Ovary (tissue), 9 donors: ENCODE measurements around the gene NPIPA3. TPM values are rescaled to one million over a fixed set of nuclear protein-coding genes. Genes with fewer than 3 reads are reported as not detected.

Experiments
- DNase-seq, 5 donors: peaks; one replicate each; pipeline ENCODE4 v3.0.0-alpha.2; 2019 to 2020
- H3K27ac ChIP-seq, 2 donors: fragments of 200-600 bp; one replicate each; pipeline versions ENCODE4 v1.5.1 to v1.8.0; 2019 to 2022
- H3K27me3 ChIP-seq: fragments of 200-600 bp; one replicate; pipeline ENCODE4 v1.8.0; 2022
- H3K36me3 ChIP-seq: fragments of 200-600 bp; sonication (generic); one replicate; pipeline ENCODE4 v1.5.1; 2019
- H3K4me1 ChIP-seq: one replicate; pipeline ENCODE4 v1.8.1; 2013; ENCODE audit warnings: mild to moderate bottlenecking, moderate library complexity; ENCODE audit not compliant: insufficient read depth
- H3K4me3 ChIP-seq: fragments of 200-600 bp; sonication (generic); one replicate; pipeline ENCODE4 v1.5.1; 2017
- H3K9me3 ChIP-seq, 2 donors: fragments of 200-600 bp in 1 of 2; sonication (generic) in 1 of 2; one replicate each; pipeline versions ENCODE4 v1.5.1 to v1.8.1; 2013 to 2019; ENCODE audit warnings: mild to moderate bottlenecking in 1 of 2, moderate library complexity in 1 of 2
- CTCF ChIP-seq, 3 donors: fragments of 450-650 bp in 2 of 3; fragments of 200-600 bp in 1 of 3; IDR thresholded peaks; one replicate each; pipeline versions ENCODE4 v1.5.1 to v1.8.0; 2016 to 2022; ENCODE audit warnings: antibody characterized with exemption in 3 of 3, mild to moderate bottlenecking in 1 of 3
- EP300 ChIP-seq: sonication (generic); formaldehyde crosslinking; IDR thresholded peaks from one replicate; pipeline ENCODE4 v1.6.1; 2017; ENCODE audit warnings: antibody characterized with exemption
- POLR2A ChIP-seq: fragments of 450-650 bp; IDR thresholded peaks from one replicate; pipeline ENCODE4 v1.6.1; 2017; ENCODE audit warnings: antibody characterized with exemption, mild to moderate bottlenecking, moderate library complexity
- WGBS, 3 donors: extraction: QIAGEN DNeasy Blood & Tissue Kit in 1 of 3; methylation state at CpG; one replicate each; pipeline versions ENCODE4 v1.1.5 to v1.1.7; 2013 to 2017; 5-methylcytosine and 5-hydroxymethylcytosine counted together
- intact Hi-C, 4 donors: fragments of 100-400 bp; cut with DNase I; formaldehyde crosslinking; loops; one replicate each; pipeline versions ENCODE4 v1.11.0 to v1.15.1; 2022 to 2023
- polyA plus RNA-seq, 2 donors: library from polyadenylated mRNA; stranded (reverse); fragments of 200-250 nt in 1 of 2; fragments of 350-450 nt in 1 of 2; fragmentation: Illumina TruSeq in 1 of 2; extraction: RNeasy Lipid Tissue Mini Kit (QIAGEN cat#74804) in 1 of 2; gene quantifications; one replicate each; pipeline ENCODE4 v1.2.3, GENCODE V29; 2013 to 2014
- total RNA-seq, 7 donors: library from RNA; depleted of rRNA in 2 of 7; stranded (reverse); fragments of >200 nt in 2 of 7; fragmentation: NEBNext Ultra II Directional in 3 of 7; extraction: Animal tissue kit (Norgen Biotek cat#: 25700) in 3 of 7; gene quantifications; one replicate each; pipeline versions ENCODE4 v1.1.0 to v1.2.4, GENCODE V29; 2016 to 2023
- donor health status: DM: no; HTN: no; CAD: no; lungs with moderate emphysema.
- donor health status: DM: no; HTN: no; CAD: no.
- donor health status: Bipolar disorder and iron deficiency.
- donor health status: DM: yes; HTN: yes; CAD: no.
- donor health status: DM: no; HTN: no; CAD: no.
- donor health status: DM: yes; HTN: yes; CAD: no.

Gene NPIPA3
- total and polyA plus RNA-seq, 9 donors = 0.34 to 6.7 (median 2.0) TPM; not detected in 1

GRCh38 chr16:14669776-14670175, 33.4 kb upstream of the NPIPA3 start:
- Histone ChIP-seq H3K9me3 (no peaks in the 10 kb centered on the region), H3K4me3 (no peak overlapping the region), H3K4me1 (no peaks in the 10 kb centered on the region), H3K27me3 (no peaks in the 10 kb centered on the region), H3K27ac (no peak overlapping the region), H3K36me3 (no peaks in the 10 kb centered on the region)
- peak in 4 of 5 donors; percentile 10 to 38 (median 26) for DNase-seq
- WGBS, 3 donors = 83 to 93% (median 87%) methylated on average over 4 of the region's 4 CpGs
- intact Hi-C loops = no loop called here
- TF ChIP-seq CTCF (IDR thresholded peaks at IDR 0.05) (no peak), POLR2A (no peak), EP300 (no peak)

GRCh38 chr16:14672403-14672971, 30.7 kb upstream of the NPIPA3 start:
- H3K4me3 ChIP-seq = no peak overlapping the region
- H3K27ac ChIP-seq = no peak overlapping the region
- 42 to 61% (median 44%) methylated on average over 7 of the region's 7 CpGs for WGBS, 3 donors
- DNase-seq = no peak
- H3K27me3 ChIP-seq = no peaks in the 10 kb centered on the region
- H3K4me1 ChIP-seq = no peaks in the 10 kb centered on the region
- H3K9me3 ChIP-seq = no peaks in the 10 kb centered on the region
- H3K36me3 ChIP-seq = no peaks in the 10 kb centered on the region
- TF ChIP-seq EP300 (no peak), POLR2A (no peak), CTCF (IDR thresholded peaks at IDR 0.05) (no peak)
- intact Hi-C loops = no loop called here

- no peaks in the 10 kb centered on the region for H3K36me3 ChIP-seq
- H3K4me3 ChIP-seq = no peak overlapping the region
- no peaks in the 10 kb centered on the region for H3K9me3 ChIP-seq
- intact Hi-C loops = no loop called here
- TF ChIP-seq POLR2A (no peak), CTCF (IDR thresholded peaks at IDR 0.05) (no peak), EP300 (no peak)
- H3K4me1 ChIP-seq = no peaks in the 10 kb centered on the region
- no peak overlapping the region for H3K27ac ChIP-seq
- 88 to 90% (median 88%) methylated on average over 3 of the region's 3 CpGs for WGBS, 3 donors
- no peaks in the 10 kb centered on the region for H3K27me3 ChIP-seq
- no peak for DNase-seq
Observed at GRCh38 chr16:14676633-14677032, 26.6 kb upstream of the NPIPA3 start.

- Histone ChIP-seq H3K4me1 (no peaks in the 10 kb centered on the region), H3K36me3 (no peaks in the 10 kb centered on the region), H3K4me3 (no peak overlapping the region), H3K9me3 (no peaks in the 10 kb centered on the region), H3K27me3 (no peaks in the 10 kb centered on the region), H3K27ac (no peak overlapping the region)
- intact Hi-C loops = no loop called here
- TF ChIP-seq POLR2A (no peak), EP300 (no peak), CTCF (IDR thresholded peaks at IDR 0.05) (no peak)
- no peak for DNase-seq
- 90% methylated on average over 5 of the region's 5 CpGs for WGBS, 3 donors
Observed at GRCh38 chr16:14677627-14678026, 25.6 kb upstream of the NPIPA3 start.
